Panc1 (cell line): ENCODE measurements around the gene LHX2.

Source experiments
- POLR2AphosphoS5 ChIP-seq: IDR thresholded peaks from 2 replicates; pipeline ENCODE4 v1.6.1; 2012; ENCODE audit warnings: mild to moderate bottlenecking, low read depth, low read length, moderate library complexity
- SIN3A ChIP-seq: IDR thresholded peaks from 2 replicates; pipeline ENCODE4 v1.6.1; 2012; ENCODE audit warnings: low read depth, mild to moderate bottlenecking, low read length, moderate library complexity, borderline replicate concordance; ENCODE audit not compliant: insufficient read depth
- TF ChIP-seq, protein P1 (sequence below): fragments of 450-650 bp; IDR thresholded peaks from 2 replicates; pipeline ENCODE4 v1.5.1; 2017; ENCODE audit warnings: mild to moderate bottlenecking

DNA sequence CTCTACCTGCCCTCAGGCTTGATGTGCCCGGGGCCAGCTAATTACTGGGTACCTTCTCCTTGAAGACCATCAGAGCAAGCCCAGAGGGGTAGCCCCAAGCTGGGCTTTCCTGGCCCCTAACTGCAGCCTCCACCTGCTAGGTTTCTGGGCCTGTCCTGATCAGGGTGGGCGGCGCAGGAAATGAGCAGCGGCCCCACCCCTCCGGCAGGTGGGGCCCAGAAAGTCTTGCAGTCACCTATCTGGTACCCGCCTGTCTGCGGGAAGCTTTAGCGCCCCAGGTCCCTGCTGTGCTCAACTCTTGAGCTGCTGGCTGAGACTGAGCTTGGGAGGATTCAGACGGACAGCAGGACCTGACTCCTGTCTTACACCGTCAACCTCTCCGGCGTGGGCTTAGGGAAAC lies 37.1 kb upstream of the LHX2 start:
- TF ChIP-seq, protein P1, sequence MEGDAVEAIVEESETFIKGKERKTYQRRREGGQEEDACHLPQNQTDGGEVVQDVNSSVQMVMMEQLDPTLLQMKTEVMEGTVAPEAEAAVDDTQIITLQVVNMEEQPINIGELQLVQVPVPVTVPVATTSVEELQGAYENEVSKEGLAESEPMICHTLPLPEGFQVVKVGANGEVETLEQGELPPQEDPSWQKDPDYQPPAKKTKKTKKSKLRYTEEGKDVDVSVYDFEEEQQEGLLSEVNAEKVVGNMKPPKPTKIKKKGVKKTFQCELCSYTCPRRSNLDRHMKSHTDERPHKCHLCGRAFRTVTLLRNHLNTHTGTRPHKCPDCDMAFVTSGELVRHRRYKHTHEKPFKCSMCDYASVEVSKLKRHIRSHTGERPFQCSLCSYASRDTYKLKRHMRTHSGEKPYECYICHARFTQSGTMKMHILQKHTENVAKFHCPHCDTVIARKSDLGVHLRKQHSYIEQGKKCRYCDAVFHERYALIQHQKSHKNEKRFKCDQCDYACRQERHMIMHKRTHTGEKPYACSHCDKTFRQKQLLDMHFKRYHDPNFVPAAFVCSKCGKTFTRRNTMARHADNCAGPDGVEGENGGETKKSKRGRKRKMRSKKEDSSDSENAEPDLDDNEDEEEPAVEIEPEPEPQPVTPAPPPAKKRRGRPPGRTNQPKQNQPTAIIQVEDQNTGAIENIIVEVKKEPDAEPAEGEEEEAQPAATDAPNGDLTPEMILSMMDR = no peak
- no peak for TF ChIP-seq SIN3A
- TF ChIP-seq POLR2AphosphoS5 = no peak
